Measurements from ENCODE around the gene CASKIN2.

The CASKIN2 gene

GRCh38 chr17:75498726-75499213 lies 16.6 kb downstream of the CASKIN2 start:
- H3F3A ChIP-seq (ENCODE audit: control insufficient read depth, insufficient read depth), result no peaks in the 10 kb centered on the region
- no peak for TF ChIP-seq EZH2phosphoT487 (IDR thresholded peaks at IDR 0.05; ENCODE audit: borderline replicate concordance, low read length)
- TF ChIP-seq CTCF (IDR thresholded peaks at IDR 0.05; ENCODE audit: low read depth, low read length, poor library complexity, severe bottlenecking), result no peak
- no peaks in the 10 kb centered on the region for H3K9me2 ChIP-seq (replicated peaks; ENCODE audit: control insufficient read depth, low read length)
- no peaks in the 10 kb centered on the region for H3K9me3 ChIP-seq (ENCODE audit: control insufficient read depth, insufficient read depth, low read length)
- no peaks in the 10 kb centered on the region for H3K79me2 ChIP-seq (ENCODE audit: control insufficient read depth, low read length)
- peaks cover 3% of the 10 kb centered on the region; the same call in 1 of the 2 replicates for H3K36me3 ChIP-seq (ENCODE audit: control insufficient read depth, low read length)
- no peaks in the 10 kb centered on the region for H3K27me3 ChIP-seq (ENCODE audit: control insufficient read depth, low read length)
- H3K4me2 ChIP-seq (ENCODE audit: low read length), result no peak overlapping the region
- no peaks in the 10 kb centered on the region for H3K4me1 ChIP-seq (ENCODE audit: control insufficient read depth, low read length)
- H4K20me1 ChIP-seq (ENCODE audit: control insufficient read depth, insufficient read depth, low read depth, low read length), result no peaks in the 10 kb centered on the region
- no peak overlapping the region for H3K27ac ChIP-seq (ENCODE audit: low read depth, low read length)
- no peak overlapping the region for H3K4me3 ChIP-seq (ENCODE audit: low read length)

GRCh38 chr17:75498039-75498725 lies 17.2 kb downstream of the CASKIN2 start:
- no peak overlapping the region for H3K27ac ChIP-seq (ENCODE audit: low read depth, low read length)

GRCh38 chr17:75496005-75496404 lies 19.3 kb downstream of the CASKIN2 start:
- no peak overlapping the region for H3K4me3 ChIP-seq (ENCODE audit: low read length)
- TF ChIP-seq EZH2phosphoT487 (IDR thresholded peaks at IDR 0.05; ENCODE audit: borderline replicate concordance, low read length) (no peak), CTCF (IDR thresholded peaks at IDR 0.05; ENCODE audit: low read depth, low read length, poor library complexity, severe bottlenecking) (no peak)
- H3K36me3 ChIP-seq (ENCODE audit: control insufficient read depth, low read length), result peaks cover 8% of the 10 kb centered on the region; the same call in 1 of the 2 replicates
- no peaks in the 10 kb centered on the region for H3F3A ChIP-seq (ENCODE audit: control insufficient read depth, insufficient read depth)
- no peaks in the 10 kb centered on the region for H4K20me1 ChIP-seq (ENCODE audit: control insufficient read depth, insufficient read depth, low read depth, low read length)
- H3K4me2 ChIP-seq (ENCODE audit: low read length), result no peak overlapping the region
- peaks cover 1% of the 10 kb centered on the region for H3K4me1 ChIP-seq (ENCODE audit: control insufficient read depth, low read length)
- H3K9me2 ChIP-seq (replicated peaks; ENCODE audit: control insufficient read depth, low read length), result no peaks in the 10 kb centered on the region
- no peaks in the 10 kb centered on the region for H3K9me3 ChIP-seq (ENCODE audit: control insufficient read depth, insufficient read depth, low read length)
- no peaks in the 10 kb centered on the region for H3K79me2 ChIP-seq (ENCODE audit: control insufficient read depth, low read length)
- no peak overlapping the region for H3K27ac ChIP-seq (ENCODE audit: low read depth, low read length)
- no peaks in the 10 kb centered on the region for H3K27me3 ChIP-seq (ENCODE audit: control insufficient read depth, low read length)

More at GRCh38 chr17:75498039-75498725, 17.2 kb downstream of the CASKIN2 start:
- no peaks in the 10 kb centered on the region for H3F3A ChIP-seq (ENCODE audit: control insufficient read depth, insufficient read depth)
- no peaks in the 10 kb centered on the region for H3K79me2 ChIP-seq (ENCODE audit: control insufficient read depth, low read length)
- H4K20me1 ChIP-seq (ENCODE audit: control insufficient read depth, insufficient read depth, low read depth, low read length), result no peaks in the 10 kb centered on the region
- no peak for TF ChIP-seq CTCF (IDR thresholded peaks at IDR 0.05; ENCODE audit: low read depth, low read length, poor library complexity, severe bottlenecking)
- TF ChIP-seq EZH2phosphoT487 (IDR thresholded peaks at IDR 0.05; ENCODE audit: borderline replicate concordance, low read length), result no peak
- H3K4me3 ChIP-seq (ENCODE audit: low read length), result no peak overlapping the region
- H3K9me2 ChIP-seq (replicated peaks; ENCODE audit: control insufficient read depth, low read length), result no peaks in the 10 kb centered on the region
- no peak overlapping the region for H3K4me2 ChIP-seq (ENCODE audit: low read length)
- no peaks in the 10 kb centered on the region for H3K27me3 ChIP-seq (ENCODE audit: control insufficient read depth, low read length)
- no peaks in the 10 kb centered on the region for H3K9me3 ChIP-seq (ENCODE audit: control insufficient read depth, insufficient read depth, low read length)
- H3K4me1 ChIP-seq (ENCODE audit: control insufficient read depth, low read length), result no peaks in the 10 kb centered on the region
- peaks cover 6% of the 10 kb centered on the region; the same call in 1 of the 2 replicates for H3K36me3 ChIP-seq (ENCODE audit: control insufficient read depth, low read length)
